ENCODE data around the gene APCDD1.
"Not testable (repeated sequence)": the region's sequence is repeated elsewhere in the genome, so short reads cannot be mapped to it uniquely, and the experiment has no call there.

Gene APCDD1

GRCh38 chr18:10463741-10464140 lies 9.3 kb downstream of the APCDD1 start:
- DNase-seq: no peak

- not testable (repeated sequence) for DNase-seq
Measured at GRCh38 chr18:10464161-10464648, 9.8 kb downstream of the APCDD1 start.

- no peak for DNase-seq
Measured at GRCh38 chr18:10465174-10465939, 10.9 kb downstream of the APCDD1 start.

GRCh38 chr18:10470429-10470828 lies 16.0 kb downstream of the APCDD1 start:
- DNase-seq: no peak

- DNase-seq: no peak
Measured at GRCh38 chr18:10471574-10471973, 17.1 kb downstream of the APCDD1 start.

- DNase-seq: no peak
Measured at GRCh38 chr18:10473132-10473531, 18.7 kb downstream of the APCDD1 start.

GRCh38 chr18:10474309-10474708 lies 19.9 kb downstream of the APCDD1 start:
- DNase-seq: no peak

- DNase-seq: no peak
Measured at GRCh38 chr18:10475276-10475653, 20.8 kb downstream of the APCDD1 start.

GRCh38 chr18:10475654-10476291 lies 21.3 kb downstream of the APCDD1 start:
- no peak for DNase-seq

- DNase-seq: no peak
Measured at GRCh38 chr18:10476338-10476791, 21.9 kb downstream of the APCDD1 start.

GRCh38 chr18:10477121-10477862 lies 22.9 kb downstream of the APCDD1 start:
- DNase-seq: no peak

GRCh38 chr18:10477863-10478260 lies 23.4 kb downstream of the APCDD1 start:
- DNase-seq: no peak

GRCh38 chr18:10481831-10482230 lies 27.4 kb downstream of the APCDD1 start:
- no peak for DNase-seq

GRCh38 chr18:10482363-10482984 lies 28.0 kb downstream of the APCDD1 start:
- DNase-seq: no peak

- DNase-seq: no peak
Measured at GRCh38 chr18:10482985-10483949, 28.8 kb downstream of the APCDD1 start.

GRCh38 chr18:10485475-10485874 lies 31.0 kb downstream of the APCDD1 start:
- DNase-seq: no peak

GRCh38 chr18:10486362-10486761 lies 31.9 kb downstream of the APCDD1 start:
- DNase-seq: no peak

GRCh38 chr18:10487154-10487553 lies 32.7 kb downstream of the APCDD1 start:
- DNase-seq: no peak

- no peak for DNase-seq
Measured at GRCh38 chr18:10488017-10488416, 33.6 kb downstream of the APCDD1 start.

GRCh38 chr18:10490401-10491165 lies 36.1 kb downstream of the APCDD1 start:
- DNase-seq: peak; percentile 59 to 70

- no peak for DNase-seq
Measured at GRCh38 chr18:10495936-10496335, 41.5 kb downstream of the APCDD1 start.
